HTR-8/SVneo (cell line): Measurements from ENCODE around the gene MPL.
"Not testable (repeated sequence)": the region's sequence is repeated elsewhere in the genome, so short reads cannot be mapped to it uniquely, and the experiment has no call there.

Experiments
- DNase-seq: peaks from one replicate; pipeline ENCODE4 v3.0.0; 2011; ENCODE audit warnings: low spot score, mixed read lengths; ENCODE audit not compliant: insufficient read length
- FAIRE-seq: peaks from 2 replicates; lab custom pipeline; 2011; peaks lifted over from hg19 to GRCh38; lab: Jason Lieb, UNC

The MPL gene

GRCh38 chr1:43400441-43400840, 62.8 kb downstream of the MPL start:
- DNase-seq, FAIRE-seq: not testable (repeated sequence)

- no peak for FAIRE-seq
- no peak for DNase-seq
Measured at GRCh38 chr1:43402089-43402865, 64.7 kb downstream of the MPL start.
